Amniotic stem cell (primary cell): ENCODE measurements around the gene ZNF423.
"Not testable (repeated sequence)": the region's sequence is repeated elsewhere in the genome, so short reads cannot be mapped to it uniquely, and the experiment has no call there.

Experiments used
- DNase-seq: peaks from one replicate; lab custom pipeline; 2025; lab: John Stamatoyannopoulos, UW

ZNF423 gene

GRCh38 chr16:49506058-49507013 lies 349.6 kb downstream of the ZNF423 start:
- not testable (repeated sequence) for DNase-seq

DNA sequence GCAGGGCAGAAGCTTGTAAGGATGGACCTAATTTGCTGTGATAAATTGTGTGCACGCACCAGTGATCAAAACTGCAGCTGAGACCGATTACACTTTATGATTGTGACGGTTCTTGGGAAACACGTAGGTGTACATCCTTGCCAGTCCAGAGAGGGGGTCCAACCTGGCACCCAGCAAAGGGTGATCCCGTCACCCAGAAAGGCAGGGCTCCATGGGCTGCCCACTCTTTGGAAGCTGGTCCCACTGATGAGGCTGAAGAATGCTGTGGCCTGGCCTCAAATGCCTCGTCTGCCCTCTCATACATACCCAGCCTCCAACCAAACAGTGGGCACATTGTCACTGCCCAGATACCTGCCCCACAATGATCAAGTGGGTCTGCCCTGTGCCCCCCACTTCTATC lies 350.4 kb downstream of the ZNF423 start:
- no peak for DNase-seq

GRCh38 chr16:49504626-49505025 lies 351.3 kb downstream of the ZNF423 start:
- no peak for DNase-seq

GRCh38 chr16:49504023-49504364 lies 351.9 kb downstream of the ZNF423 start:
- no peak for DNase-seq

DNA sequence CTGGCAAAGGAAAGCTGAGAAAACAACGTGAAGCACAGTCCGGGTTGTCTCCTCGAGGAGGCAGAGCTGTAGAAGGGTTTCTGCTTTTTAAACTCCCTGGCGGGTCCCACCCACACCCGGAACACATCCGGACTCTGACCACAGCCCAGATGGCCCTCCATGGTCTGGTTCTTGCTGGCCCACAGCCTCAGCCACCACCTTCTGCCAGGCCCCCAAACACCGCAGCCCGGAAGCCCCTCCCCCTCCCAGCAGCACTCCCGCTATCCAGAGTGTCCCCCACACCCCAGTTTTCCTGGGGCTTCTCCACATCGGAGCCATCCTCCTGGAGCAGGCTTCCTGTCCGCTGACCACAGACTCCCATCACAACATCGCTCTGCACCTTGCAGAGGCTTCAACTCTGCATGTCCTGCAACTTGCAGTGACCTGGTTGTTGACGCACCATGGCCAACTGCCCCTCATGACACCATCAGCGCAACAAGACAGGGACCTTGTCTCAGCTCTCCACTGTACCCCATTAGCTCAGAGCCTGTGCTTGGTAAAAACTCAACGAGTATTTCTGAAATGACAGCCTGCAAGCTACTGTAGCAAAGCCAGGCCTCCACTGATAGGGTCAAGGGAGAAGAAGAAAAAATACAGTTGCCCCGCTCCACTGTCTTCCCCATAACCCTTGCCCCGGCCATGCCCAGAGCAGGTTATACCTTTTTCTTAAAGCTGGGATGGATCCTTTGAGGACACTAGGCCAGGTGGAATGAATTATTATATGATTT lies 352.5 kb downstream of the ZNF423 start:
- DNase-seq: no peak

DNA sequence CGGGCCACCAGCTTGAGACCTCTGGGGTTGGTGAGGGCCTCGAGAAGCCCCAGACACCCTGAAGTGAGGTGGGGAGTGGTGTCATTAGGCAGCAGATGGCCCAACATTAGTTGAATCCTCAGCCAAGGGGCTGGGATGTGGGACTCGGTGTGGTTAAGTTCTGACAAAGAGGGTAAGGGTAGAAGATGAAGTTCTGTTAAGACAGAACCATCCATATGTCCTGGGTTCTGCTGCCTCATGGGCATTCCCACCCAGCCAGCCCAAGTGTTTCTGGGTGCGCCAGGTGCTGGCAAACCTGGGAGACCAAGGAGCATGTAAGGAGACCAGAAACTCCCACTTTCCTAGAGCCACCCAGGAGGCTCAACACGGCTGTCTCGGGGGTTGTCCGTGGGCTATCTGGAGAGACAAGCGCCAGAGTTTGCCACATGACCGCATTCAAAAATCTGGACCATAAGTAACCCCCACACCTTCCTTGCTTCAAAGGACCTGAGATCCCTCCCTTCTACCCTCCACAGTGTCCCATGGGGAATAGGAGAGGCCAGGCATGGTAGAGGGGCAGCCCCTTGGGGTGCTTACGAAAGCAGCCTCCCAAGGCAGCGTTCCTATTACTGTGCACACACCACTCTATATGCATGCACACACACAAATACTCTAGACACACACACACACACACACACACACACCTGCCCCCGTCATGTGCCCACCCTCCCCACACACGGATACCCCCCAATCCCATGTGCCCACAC lies 353.6 kb downstream of the ZNF423 start:
- no peak for DNase-seq

DNA sequence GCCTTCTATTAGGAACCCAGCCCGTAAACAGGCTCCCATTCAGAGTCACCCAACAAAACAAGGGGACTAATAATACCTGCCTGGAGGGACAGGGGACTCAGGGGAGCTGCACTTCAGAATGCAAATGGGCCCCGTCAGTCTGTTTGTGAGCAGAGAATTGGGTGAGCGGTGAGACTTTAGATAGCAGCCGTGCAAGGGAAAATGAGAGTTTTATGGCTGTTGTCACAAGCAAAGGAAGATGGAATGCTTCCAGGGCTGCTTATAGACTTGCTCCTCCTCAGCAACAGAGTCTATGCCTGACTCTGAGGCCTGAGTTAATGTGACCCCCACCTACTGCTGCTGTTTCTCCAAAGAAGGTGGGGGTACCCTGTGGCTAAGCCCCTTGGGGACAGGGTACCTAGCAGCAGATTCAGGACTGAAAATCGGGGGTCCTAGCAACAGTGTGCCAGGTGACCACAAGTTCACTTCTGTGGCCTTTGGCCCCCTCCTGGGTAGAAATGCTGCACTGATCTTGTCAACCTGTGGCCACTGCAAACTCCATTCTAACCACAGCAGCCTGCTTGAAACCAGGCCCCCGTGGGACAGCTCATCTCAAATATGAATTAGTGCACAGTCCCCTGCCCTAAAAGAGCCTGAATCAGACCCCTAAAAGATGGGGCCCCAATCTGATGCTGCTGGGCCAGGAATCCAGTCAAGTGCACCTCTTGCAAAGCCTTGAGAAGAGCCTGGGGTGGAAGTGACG lies 355.9 kb downstream of the ZNF423 start:
- DNase-seq: no peak

- no peak for DNase-seq
Observed at GRCh38 chr16:49499414-49499785, 356.5 kb downstream of the ZNF423 start.

DNA sequence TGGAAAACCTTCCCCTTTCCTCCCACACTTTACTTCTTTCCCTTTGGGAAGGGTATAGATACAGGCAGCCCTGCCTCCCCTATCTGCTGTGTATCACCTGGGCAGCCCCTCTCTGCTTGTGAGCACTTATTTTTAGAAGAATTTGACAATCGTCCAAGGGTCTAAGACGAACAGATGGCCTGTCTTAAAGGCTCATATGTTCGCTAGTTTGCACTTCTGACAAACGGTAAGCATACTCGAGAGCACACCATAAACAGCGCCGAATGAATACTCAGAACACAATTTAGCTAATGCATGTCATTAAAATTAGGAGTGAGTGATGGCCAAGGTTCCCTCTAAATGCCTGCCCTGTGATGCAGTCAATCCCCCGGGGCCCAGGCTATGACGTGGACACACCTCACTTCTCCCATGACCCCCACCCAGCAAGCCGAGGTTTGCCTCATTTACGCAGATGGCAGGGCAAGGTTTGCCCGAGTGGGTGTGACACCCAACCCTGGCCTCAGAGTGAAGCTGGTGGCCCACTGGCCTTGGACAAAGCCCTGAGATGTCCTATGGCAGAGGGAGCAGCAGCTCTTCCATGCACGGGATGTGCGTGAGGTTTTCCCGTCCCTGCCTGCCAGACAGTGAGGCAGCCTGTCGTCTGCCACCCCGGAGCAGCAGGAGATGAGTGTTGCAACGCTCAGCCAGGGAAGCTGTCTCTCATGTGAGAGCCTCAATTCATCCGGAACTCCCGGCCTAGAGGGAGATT lies 357.1 kb downstream of the ZNF423 start:
- DNase-seq: no peak

- no peak for DNase-seq
Observed at GRCh38 chr16:49498264-49498663, 357.6 kb downstream of the ZNF423 start.

- DNase-seq: no peak
Observed at GRCh38 chr16:49497466-49497865, 358.4 kb downstream of the ZNF423 start.

DNA sequence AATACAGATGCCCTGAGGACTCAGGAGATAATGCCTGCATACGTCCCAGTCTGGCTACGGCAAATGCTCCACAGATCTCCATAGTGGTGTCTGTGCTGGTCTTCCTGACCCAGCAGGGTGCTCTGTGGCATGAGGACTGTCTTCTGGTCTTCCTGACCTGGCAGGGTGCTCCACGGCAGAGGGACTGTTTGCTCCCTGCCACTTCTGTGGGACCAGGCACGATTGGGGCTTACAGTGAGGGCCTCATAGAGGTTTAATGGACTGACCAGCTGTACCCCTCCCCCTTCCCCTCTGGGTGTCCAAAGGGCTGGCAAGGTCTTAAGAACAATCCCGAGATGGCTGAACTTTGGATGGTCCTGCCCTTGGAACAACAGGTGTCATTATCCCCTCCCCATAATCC lies 359.3 kb downstream of the ZNF423 start:
- DNase-seq: no peak

DNA sequence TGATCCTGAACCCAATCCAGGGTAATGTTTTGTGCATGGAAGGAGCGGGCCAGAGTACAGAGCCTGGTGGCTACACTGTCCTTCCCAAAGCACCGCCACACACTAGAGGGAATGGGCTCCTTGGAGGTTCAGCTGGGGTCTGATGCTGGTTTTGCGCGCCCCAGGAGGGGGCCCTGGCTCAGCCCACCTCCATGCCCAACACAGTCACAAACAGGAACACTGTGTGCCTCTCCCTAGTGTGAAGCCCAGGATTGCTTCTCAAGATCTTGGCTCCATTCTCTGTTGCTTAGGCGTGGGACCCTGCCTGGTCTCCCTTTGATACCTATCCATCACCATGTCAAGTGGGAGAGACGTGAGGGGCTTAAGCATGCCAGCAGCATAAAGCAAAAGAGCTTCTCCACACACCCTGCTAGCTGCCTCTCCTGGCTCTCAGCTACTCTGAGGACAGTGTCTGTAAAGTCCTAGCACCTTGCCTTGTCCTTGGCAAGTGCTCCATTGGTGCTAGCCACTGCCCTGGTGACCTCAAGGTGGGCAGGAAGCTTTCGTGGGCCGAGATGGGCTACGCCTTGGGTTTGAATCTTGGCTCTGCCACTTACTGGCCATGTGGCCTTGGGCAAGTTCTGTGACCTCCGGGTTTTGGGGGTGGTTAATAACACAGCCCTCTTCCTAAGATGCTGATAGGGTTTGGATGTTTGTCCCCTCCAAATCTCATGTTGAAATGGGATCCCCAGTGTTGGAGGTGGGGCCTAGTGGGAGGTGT lies 360.1 kb downstream of the ZNF423 start:
- DNase-seq: no peak

DNA sequence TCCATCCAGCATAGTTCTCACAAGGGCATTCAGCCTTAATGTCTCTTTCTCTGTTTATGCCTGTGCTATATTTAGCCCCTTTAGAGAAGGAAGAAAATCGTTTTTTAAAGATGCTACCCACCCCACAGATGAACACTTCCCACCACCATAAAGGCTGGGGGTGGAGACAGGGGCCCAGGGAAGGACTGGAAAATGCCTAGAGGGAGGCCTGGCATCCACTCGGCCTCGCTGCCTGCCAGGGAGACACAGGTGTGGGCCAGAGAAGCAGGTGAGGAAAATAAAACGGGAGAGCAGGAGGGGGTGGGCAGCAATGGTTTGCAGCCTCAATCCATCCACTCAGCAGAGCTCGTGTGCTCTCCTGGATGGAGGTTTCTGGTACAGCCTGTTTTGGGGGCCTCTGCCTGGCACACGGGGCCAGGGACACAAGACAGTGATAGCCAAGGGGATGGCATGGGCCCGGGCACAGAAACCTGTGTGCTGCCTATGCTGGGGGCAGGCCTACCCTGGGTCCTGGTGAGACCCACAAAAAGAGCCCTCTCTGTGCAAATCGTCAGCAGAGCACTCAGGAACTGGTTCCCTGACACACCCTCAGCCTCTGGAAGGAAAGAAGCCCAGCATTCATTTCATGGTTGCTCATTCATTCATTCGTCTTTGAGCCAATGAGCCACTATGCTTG lies 360.9 kb downstream of the ZNF423 start:
- no peak for DNase-seq

GRCh38 chr16:49494474-49494873 lies 361.4 kb downstream of the ZNF423 start:
- DNase-seq: no peak

DNA sequence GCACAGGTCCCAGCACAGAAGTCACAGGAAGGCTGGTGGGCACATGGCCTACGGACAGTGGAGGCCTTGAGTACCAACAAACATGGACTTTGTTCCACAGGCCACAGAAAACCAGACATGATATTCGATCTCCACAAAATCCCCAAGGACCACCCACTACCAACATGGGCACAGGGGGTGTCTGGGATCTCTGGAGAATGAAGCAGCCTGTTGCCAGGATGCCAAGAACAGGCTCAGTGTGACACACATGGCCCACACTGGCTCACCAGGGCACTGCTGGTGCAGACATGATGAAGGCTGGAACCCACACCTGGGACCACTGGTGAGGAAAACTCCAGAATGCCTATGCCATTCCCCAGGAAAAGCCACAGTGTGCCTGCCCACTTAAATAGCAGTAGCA lies 362.1 kb downstream of the ZNF423 start:
- DNase-seq: no peak

DNA sequence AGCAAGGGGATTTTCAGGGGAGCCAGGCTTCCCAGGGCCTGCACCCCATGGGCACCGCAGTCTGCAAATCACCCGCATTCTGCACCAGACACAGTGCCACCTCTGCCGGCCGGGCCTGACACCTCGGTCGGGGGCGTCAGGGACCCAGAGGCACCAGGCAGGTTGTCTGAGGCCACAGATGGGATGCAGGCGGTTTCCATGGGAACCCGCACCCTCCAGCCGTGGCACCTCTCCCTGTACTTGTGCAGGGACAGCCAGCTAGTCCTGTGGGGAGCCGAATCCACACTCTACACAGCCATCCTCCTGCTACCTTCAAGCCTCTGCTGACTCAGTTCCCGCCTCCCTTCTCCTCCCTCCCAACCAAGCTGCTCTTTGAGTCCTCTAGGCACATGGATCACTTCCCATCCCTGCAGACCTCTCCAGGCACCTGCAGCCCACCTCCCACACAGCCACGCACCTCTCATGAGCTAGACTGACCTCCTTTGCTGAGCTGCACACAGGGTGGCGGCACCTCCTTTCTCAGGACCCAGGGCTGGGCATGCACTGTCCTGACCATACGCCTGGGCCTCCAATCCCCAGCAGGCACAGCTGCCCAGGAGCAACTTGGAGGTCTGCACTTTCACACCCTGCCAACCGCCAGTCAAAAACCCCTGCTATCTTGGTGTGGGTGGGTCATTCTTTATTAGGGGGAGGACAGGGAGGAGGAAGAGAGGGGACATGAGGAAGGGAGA lies 362.9 kb downstream of the ZNF423 start:
- DNase-seq: no peak

- DNase-seq: no peak
Observed at GRCh38 chr16:49491771-49492761, 363.8 kb downstream of the ZNF423 start.
